ENCODE data around the gene STING1.

The STING1 gene

DNA sequence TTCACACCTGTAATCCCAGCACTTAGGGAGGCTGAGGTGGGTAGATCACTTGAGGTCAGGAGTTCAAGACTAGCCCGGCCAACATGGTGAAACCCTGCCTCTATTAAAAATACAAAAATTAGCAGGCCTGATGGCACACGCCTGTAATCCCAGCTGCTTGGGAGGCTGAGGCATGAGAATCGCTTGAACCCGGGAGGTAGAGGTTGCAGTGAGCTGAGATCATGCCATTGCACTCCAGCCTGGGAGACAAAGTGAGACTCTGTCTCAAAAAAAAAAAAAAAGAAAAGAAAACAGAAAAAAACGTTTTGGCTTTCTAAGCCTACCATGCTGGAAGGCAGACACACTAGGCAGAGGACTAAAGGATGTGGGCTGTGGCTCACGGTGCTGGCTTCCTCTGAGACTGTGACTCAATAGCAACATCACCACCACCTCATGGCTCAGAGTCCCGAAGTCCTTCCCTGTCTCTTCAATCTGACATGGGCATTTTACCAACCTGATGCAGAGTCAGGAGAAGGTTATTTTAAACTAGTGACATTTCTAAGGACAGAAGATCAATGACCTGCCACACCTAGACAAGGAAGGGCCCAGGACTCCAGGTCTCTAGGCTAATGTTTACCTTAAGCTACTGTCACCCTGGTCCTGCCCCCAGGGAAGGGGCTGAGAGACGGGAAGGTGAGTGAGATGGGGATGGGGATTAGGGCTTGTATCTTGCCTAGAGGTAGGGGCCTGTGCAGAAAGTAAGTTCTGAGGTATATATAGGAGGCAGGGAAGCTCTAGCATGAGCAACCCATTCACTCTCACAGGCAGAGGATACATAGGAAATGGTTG is 23.8 kb downstream of the STING1 start:
- peak; percentile 67 for DNase-seq (ENCODE audit: low read depth)
- H3K4me3 ChIP-seq (replicated peaks; ENCODE audit: low read depth, low read length): no peak overlapping the region
- TF ChIP-seq, protein P1, sequence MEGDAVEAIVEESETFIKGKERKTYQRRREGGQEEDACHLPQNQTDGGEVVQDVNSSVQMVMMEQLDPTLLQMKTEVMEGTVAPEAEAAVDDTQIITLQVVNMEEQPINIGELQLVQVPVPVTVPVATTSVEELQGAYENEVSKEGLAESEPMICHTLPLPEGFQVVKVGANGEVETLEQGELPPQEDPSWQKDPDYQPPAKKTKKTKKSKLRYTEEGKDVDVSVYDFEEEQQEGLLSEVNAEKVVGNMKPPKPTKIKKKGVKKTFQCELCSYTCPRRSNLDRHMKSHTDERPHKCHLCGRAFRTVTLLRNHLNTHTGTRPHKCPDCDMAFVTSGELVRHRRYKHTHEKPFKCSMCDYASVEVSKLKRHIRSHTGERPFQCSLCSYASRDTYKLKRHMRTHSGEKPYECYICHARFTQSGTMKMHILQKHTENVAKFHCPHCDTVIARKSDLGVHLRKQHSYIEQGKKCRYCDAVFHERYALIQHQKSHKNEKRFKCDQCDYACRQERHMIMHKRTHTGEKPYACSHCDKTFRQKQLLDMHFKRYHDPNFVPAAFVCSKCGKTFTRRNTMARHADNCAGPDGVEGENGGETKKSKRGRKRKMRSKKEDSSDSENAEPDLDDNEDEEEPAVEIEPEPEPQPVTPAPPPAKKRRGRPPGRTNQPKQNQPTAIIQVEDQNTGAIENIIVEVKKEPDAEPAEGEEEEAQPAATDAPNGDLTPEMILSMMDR (IDR thresholded peaks at IDR 0.05; ENCODE audit: low read length, missing control alignments): no peak

DNA sequence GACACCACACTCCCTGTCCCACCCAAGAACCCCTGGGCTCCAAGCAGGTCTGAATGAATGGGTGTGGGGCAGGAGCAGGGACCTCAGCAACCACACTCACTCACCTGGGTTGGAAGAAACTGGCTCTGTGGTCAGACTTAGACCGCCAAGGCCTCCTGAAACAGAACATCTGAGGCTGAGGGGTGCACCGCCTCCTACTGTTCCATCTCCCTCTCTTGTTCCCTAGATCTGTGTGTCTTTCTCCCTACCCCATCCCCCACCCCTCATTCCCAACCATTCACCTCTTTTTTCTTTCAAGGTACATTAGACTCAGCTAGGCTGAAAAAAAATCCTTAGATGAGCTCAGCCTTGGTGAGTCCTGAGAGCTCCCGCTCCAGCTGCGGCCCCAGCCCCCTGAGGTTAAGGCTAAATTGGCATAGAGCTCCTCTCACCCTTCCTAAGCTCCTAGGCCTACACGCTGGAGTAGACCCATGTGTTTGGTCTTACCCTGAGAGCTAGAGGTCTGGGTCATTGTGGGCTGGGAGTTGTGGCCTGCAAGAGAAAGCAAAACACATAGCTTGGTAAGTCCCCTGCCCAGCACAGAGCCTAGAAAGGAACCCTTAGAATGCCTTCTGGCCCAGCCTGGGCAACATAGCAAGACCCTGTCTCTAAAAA is 24.8 kb downstream of the STING1 start:
- TF ChIP-seq, protein P1 (IDR thresholded peaks at IDR 0.05; ENCODE audit: low read length, missing control alignments): no peak
- no peak for DNase-seq (ENCODE audit: low read depth)
- no peak overlapping the region for H3K4me3 ChIP-seq (replicated peaks; ENCODE audit: low read depth, low read length)

DNA sequence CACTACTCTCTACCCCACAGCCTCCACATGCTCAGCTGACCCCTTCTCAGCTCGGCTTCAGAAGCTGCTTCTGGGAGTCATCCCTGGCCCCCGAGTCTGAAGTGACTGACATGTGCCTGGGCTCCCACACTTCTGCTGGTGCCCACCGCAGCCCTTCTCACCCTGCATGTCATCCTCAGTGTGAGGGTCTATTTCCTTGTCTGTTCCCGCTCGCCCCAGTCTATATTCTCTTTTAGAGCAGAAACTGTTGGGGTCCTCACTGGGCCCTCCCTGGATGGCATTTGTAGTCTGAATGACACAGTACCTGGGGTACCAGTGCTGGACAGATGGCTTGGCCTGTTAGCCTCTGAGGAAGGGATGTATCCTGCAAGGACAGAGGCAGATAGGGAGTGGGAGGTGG is 25.3 kb downstream of the STING1 start:
- no peak for DNase-seq (ENCODE audit: low read depth)
- TF ChIP-seq, protein P1 (IDR thresholded peaks at IDR 0.05; ENCODE audit: low read length, missing control alignments): no peak
- no peak overlapping the region for H3K4me3 ChIP-seq (replicated peaks; ENCODE audit: low read depth, low read length)

DNA sequence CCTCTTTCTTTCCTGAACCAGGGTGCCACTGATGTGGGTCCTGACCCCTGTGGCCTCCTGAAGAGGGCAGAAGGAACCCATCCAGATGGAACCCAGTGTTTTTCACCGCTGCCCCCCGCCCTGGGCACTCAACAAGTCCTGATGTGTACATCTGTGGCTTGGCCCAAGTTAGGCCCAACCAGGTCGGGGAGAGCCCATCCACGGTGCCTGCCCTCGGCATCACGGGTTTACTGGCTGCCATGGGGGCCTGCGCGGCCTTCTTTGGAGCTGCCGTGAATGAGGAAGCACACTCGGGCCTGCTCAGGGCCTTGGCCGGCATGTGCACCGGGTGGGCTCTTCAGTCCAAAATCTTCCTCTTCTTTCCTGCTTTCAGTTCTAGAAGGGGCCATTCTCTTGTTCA is 25.8 kb downstream of the STING1 start:
- TF ChIP-seq, protein P1 (IDR thresholded peaks at IDR 0.05; ENCODE audit: low read length, missing control alignments): no peak
- DNase-seq (ENCODE audit: low read depth): no peak
- H3K4me3 ChIP-seq (replicated peaks; ENCODE audit: low read depth, low read length): no peak overlapping the region

DNA sequence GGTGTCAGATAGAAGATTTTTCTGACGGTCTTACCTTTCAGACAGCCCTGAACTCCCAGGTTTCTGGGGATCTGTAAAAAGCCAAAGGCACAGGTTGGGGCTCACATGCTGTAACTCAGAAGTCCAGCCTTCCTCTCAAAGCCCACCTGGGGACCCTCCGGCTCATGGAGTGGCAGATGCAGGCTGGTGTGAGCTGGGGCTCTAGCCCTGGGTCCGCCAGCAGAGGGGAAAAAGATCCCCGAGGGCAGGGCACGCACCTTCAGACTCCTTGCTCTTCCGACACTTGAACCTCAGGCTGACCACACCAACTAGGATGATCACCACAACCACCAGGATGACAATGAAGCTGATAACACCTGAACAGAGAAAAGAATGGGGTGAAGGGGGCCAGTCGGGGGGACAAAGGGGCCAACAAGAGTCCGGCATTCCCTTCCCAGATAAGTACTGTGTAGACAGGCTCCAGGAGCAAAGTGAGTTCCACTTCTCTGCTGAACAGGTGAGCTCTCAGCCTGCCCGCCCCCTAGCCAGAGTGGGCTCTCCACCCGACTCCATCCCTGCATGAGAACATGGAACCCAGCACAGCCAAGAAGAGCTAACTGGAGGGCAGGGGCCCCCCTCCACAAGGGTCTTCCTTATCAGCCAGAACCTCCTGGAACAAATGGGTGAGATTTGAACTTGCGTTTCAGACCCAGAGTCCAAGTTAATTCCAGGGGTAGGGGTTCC is 27.8 kb downstream of the STING1 start:
- no peak overlapping the region for H3K4me3 ChIP-seq (replicated peaks; ENCODE audit: low read depth, low read length)
- TF ChIP-seq, protein P1 (IDR thresholded peaks at IDR 0.05; ENCODE audit: low read length, missing control alignments): no peak
- no peak for DNase-seq (ENCODE audit: low read depth)

DNA sequence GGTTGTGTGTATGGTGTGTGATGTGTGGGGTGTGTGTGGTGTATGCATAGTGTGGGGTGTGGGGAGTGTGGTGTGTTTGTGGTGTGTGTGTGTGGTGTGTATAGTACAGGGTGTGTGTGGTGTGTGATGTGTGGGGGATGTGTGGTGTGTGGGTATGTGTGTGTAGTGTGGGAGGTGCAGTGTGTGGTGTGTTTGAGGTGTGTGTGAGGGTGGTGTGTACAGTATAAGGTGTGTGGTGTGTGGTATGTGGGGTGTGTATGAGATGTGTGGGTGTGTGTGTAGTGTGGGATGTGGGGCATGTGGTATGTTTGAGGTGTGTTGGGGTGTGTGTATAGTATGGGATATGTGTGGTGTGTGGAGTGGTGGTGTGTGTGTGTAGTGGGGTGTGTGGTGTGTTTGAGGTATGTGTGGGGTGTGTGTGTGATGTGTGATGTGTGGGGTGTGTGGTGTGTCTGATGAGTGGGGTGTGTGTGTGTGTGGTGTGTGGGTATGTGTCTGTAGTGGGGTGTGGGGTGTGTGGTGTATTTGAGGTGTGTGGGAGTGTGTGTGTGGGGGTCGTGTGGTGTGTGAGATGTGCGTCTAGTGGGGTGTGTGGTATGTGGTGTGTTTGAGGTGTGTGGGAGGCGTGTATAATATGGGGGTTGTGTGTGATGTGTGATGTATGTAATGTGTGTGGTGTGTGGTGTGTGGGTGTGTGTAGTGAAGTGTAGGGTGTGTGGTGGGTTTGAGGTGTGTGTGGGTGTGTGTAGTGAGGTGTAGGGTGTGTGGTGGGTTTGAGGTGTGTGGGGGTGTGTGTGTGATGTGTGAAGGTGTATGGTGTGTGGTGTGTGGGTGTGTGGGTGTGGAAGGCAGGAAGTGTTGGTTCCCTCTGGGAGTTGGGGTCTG is 28.6 kb downstream of the STING1 start:
- no peak overlapping the region for H3K4me3 ChIP-seq (replicated peaks; ENCODE audit: low read depth, low read length)
- no peak for DNase-seq (ENCODE audit: low read depth)
- TF ChIP-seq, protein P1 (IDR thresholded peaks at IDR 0.05; ENCODE audit: low read length, missing control alignments): no peak
